HG03159 (cell line): ENCODE results near the gene TCF12.
A peak's percentile ranks its signal among the peaks of the same experiment; 100 is the strongest.

Experiments used
- ATAC-seq: cut with Tn5 transposase; IDR thresholded peaks from one replicate; pipeline ENCODE4 v1.9.1; 2021; ENCODE audit warnings: mild to moderate bottlenecking, moderate library complexity; ENCODE audit not compliant: unreplicated experiment

Gene TCF12

DNA sequence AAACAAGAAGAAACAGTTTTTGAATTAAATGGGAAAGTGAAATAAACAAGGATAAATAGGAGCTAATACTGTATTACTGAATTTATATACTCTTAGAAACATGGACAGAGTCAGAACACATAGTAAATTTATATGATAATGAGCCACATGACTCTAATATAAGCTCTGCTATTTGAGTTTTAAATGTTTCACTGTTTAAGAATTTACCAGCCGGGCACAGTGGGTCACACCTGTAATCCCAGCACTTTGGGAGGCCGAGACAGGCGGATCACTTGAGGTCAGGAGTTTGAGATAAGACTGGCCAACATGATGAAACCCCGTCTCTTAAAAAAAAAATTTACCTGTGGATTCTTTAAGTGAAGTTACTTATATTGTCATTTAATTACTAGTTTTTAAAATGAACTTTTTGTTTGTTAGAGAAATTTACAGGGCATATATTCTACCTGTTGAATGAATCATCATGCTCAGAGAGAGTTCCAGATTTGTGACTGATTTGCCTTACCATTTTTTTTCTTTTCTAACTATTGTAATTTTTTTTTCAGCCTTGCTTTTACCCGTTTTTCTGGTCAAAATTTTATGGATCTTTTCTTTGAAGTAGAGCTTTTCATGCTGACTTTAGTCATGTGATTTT lies 125.7 kb downstream of the TCF12 start:
- no peak for ATAC-seq

- no peak for ATAC-seq
Observed at GRCh38 chr15:57044970-57045369, 126.5 kb downstream of the TCF12 start.

DNA sequence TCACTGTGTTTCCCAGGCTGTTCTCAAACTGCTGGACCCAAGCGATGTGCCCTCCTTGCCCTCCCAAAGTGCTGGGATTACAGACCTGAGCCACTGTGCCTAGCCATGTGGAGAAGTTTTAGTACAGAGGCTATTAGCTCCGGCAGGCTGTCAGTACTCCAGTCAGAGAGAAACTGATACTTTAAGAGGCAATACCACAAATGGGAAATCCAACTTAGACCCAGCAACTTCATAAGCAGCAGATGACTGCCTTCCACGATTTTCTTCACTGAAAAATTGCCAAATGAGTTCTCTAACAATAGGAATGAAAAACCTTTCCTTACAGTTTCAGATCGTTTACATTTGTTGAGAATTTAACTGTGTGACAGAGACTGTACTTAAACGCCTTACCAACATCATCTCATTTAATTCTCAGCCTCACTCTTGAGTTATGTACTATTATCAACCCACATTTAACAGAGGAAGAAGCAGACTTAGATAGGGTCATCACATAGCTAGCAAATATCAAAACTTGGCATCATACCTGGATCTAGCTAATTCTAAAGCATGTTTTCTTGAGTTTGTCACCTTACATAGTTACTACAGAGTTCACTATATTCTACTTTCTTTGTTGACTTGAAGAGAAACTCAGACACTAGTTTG lies 127.4 kb downstream of the TCF12 start:
- peak; percentile 75 for ATAC-seq

DNA sequence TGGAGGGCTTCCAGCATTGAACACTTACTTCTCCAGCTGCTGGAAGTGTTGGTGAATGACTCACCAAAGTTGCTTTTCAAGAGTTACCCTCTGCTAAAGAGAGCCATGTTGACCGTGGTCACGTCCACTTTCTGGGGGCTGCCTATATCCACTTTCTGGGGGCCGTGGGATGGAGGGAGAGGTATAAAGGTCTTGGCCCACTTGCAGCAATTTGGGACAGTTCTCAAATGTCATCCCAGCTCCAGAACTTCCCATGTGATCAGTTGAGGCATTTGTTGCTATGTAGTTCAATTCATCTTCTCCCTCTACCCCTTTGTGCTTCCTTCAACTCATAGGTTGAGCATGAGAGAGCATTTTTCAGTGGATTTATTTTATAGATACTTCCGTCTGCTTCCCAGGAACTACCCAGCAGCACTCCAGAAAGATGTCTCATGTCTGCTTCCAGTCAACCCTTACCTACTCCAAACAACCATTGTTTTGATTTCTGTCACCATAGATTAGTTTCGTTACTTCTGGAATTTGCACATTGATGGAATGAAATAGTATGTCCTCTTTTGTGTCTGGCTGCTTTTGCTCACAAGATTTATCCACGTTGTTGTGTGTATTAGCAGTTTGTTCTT lies 130.6 kb downstream of the TCF12 start:
- ATAC-seq: no peak

DNA sequence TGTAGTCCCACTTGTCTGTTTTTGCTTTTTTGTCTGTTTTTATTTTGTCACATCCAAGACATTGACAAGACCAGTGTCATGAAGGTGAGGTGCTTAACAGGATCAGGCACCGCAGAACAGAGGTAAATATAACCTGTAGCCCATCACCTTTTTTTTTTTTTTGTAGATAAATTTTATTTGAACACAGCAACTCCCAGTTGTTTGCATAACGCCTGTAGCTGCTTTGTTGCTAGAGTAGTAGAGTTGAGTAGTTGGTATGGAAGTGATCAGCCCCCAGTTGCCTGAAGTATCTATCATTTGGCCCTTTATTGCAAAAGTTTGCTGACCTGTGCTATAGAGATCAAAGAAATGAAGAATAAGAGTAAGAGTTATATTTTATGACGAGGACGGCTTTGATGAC lies 135.0 kb downstream of the TCF12 start:
- ATAC-seq: no peak

- ATAC-seq: no peak
Observed at GRCh38 chr15:57054204-57054750, 135.8 kb downstream of the TCF12 start.

- no peak for ATAC-seq
Observed at GRCh38 chr15:57056357-57056756, 137.9 kb downstream of the TCF12 start.

DNA sequence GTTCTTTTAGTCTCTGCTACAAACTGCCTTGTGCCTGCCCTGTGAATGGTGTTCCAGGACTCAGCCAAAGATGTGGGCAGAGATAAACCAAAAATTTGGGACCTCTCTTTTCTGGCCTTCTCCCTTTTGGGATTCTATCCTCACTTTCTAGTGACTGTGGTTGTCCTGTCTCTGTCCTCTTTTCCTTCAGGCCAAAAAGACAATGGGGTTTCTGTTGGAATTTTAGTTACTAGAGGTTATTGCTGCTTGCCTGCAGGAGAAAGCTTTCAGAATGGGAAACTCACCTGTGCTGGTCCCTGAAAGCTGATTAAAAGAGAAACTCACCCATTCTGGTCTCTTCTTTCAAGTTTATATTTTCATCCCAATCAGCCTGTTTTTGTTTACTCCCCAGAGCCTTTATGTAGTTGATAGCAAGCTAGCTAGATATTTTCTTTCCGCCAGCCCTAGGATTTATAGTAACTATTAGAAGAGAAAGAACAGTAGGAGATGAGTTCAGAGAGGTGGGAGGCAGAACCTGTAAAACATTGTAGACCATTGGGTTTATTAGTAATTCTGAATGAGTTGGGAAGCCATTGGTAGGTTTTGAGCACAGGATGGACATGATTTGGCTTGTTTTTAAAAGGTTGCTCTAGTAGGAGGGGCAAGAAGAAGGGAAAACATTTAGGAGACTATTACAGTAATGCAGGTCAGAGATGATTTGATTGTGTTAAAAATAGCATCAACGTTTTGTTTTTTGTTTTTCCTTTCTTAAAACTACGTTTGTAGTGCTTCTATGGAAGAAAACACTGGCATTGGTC lies 138.9 kb downstream of the TCF12 start:
- no peak for ATAC-seq

DNA sequence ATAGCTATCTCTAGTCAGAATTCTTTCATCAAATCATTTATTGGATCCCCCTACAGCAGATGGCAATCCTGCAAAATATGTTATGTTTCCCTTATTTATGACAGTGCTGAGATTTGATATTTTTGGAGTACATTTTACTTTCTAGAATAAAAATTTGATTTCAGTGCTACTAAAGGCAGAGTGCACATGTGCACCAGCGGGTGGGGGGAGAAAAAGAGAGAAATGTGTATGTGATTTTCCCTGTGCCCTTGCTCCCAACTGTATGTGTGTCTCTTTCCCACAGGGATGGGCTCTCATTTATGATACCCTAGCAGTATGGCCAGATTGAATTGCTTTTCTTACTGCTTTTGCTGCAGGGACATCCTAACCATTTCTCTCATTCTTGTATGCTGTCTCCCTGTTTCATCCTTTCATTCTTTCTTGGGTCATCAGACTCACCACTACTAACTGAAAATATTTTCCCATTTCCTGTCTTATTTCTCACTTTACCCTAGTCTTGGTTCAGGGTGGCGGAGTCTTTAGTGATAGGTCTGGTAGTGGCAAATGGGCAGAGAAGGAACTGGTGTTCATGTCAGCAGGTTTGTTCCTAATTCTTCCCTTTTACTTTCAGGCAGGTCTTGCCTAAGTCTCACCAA lies 140.7 kb downstream of the TCF12 start:
- ATAC-seq: no peak

- ATAC-seq: no peak
Observed at GRCh38 chr15:57060799-57061198, 142.4 kb downstream of the TCF12 start.

GRCh38 chr15:57061281-57061680 lies 142.8 kb downstream of the TCF12 start:
- ATAC-seq: no peak

- ATAC-seq: no peak
Observed at GRCh38 chr15:57061696-57062095, 143.3 kb downstream of the TCF12 start.

- ATAC-seq: no peak
Observed at GRCh38 chr15:57064033-57064432, 145.6 kb downstream of the TCF12 start.

GRCh38 chr15:57069423-57069822 lies 151.0 kb downstream of the TCF12 start:
- ATAC-seq: no peak

DNA sequence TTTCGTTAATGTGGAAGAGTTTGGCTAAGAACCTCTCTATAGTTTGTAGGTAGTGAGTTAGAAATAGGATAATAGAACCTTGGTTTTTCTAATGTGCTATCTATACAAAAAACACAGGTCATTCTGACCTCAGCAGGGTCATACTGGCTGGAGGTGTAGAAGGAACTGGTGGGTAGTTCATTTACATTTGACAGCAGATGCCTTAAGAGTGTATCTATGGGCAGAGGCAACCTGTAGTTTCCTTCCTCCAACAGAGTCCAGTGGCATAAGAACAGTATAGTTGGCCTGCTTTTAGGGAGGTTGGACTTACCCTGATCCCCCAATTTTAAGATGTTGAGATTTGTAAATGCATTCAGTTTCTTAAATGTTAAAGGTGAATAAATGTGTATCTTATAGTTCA lies 152.2 kb downstream of the TCF12 start:
- no peak for ATAC-seq

GRCh38 chr15:57079446-57079845 lies 161.0 kb downstream of the TCF12 start:
- no peak for ATAC-seq

DNA sequence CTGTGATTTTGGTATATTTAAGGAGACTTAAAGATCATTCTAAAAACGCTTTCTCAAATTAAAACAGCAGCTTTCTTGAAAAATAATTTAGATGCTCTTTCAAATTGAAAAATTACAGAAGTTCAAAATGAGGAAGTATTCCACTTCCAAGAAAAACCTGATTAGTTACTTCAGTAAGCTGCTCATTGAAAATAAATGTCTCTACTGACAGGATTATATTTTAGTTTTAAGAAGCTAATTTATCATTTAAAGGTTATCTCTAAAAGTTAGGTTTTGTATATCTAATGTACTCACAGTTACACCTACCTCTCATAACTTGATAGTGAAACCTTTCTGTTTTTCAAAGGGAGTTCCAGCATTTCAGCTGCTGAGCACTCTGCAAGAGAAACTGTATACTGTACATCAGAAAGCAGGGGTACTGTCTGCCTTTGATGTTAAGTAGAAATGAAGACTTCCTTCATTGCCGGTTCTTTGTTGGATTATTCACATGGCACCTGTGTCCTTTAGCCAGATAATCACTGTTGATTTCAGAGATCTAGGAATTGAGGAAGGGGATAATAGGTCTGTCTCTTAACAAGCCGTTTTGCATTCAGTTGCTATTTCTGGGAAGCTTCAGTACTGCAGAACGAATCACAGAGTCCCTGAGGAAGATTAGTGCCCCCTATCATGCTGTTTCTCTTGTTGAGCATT lies 161.6 kb downstream of the TCF12 start:
- no peak for ATAC-seq

GRCh38 chr15:57082054-57082728 lies 163.7 kb downstream of the TCF12 start:
- no peak for ATAC-seq

- ATAC-seq: no peak
Observed at GRCh38 chr15:57084192-57084591, 165.7 kb downstream of the TCF12 start.

- ATAC-seq: no peak
Observed at GRCh38 chr15:57085267-57085666, 166.8 kb downstream of the TCF12 start.
